GM10266 (cell line): ENCODE data around the gene INSYN2B.

Source experiments
- DNase-seq: peaks from one replicate; pipeline ENCODE4 v3.0.0; 2012; ENCODE audit errors: extremely low spot score
- TF ChIP-seq, protein P1 (sequence below): IDR thresholded peaks from 2 replicates; pipeline ENCODE4 v1.5.1; 2012; ENCODE audit warnings: mild to moderate bottlenecking, low read depth; ENCODE audit not compliant: control insufficient read depth, insufficient read depth; ENCODE audit errors: missing control alignments

The INSYN2B gene

GRCh38 chr5:169974121-169974770 is 6.0 kb downstream of the INSYN2B start:
- TF ChIP-seq, protein P1, sequence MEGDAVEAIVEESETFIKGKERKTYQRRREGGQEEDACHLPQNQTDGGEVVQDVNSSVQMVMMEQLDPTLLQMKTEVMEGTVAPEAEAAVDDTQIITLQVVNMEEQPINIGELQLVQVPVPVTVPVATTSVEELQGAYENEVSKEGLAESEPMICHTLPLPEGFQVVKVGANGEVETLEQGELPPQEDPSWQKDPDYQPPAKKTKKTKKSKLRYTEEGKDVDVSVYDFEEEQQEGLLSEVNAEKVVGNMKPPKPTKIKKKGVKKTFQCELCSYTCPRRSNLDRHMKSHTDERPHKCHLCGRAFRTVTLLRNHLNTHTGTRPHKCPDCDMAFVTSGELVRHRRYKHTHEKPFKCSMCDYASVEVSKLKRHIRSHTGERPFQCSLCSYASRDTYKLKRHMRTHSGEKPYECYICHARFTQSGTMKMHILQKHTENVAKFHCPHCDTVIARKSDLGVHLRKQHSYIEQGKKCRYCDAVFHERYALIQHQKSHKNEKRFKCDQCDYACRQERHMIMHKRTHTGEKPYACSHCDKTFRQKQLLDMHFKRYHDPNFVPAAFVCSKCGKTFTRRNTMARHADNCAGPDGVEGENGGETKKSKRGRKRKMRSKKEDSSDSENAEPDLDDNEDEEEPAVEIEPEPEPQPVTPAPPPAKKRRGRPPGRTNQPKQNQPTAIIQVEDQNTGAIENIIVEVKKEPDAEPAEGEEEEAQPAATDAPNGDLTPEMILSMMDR: no peak
- DNase-seq: no peak

DNA sequence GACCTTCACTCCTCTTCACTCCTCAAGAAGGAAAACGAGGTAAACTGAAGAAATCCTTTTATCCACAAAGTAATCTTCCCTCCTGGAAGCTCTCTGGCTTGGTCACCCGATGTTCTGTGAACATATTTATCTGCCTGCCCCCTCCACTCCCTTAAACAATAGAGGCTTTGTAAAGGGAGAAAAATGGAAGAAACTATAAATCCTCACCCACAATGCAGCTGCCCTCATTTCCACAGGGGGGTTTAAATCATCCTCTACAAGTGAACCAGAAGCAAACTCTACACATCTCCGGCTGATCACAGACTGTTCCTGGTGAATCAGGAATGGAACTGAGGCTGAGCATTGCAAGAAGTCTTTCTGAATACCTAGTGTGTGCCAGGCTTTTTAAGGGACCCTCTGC is 7.2 kb downstream of the INSYN2B start:
- TF ChIP-seq, protein P1: no peak
- no peak for DNase-seq

DNA sequence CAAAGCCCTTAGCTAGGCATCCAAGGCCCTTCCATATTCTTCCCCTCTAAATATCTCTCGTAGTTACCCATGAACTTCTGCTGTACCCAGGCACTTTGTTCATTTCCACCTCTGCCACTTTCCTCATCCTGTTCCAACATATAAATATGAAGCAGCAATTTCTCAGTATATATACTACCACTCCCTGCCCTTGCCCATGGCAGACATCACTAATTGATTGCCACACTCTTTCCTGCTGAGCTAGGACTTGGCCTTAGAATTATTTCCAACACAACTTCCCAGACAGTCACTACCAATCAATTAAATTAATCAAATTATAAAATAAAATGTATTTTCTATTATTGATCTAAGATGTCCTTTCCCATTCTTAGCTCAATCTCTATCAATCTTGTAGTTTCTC is 8.5 kb downstream of the INSYN2B start:
- TF ChIP-seq, protein P1: no peak
- DNase-seq: no peak

GRCh38 chr5:169970911-169971765 is 9.2 kb downstream of the INSYN2B start:
- no peak for DNase-seq
- TF ChIP-seq, protein P1: no peak

- TF ChIP-seq, protein P1: no peak
Observed at GRCh38 chr5:169970339-169970738, 10.0 kb downstream of the INSYN2B start.

DNA sequence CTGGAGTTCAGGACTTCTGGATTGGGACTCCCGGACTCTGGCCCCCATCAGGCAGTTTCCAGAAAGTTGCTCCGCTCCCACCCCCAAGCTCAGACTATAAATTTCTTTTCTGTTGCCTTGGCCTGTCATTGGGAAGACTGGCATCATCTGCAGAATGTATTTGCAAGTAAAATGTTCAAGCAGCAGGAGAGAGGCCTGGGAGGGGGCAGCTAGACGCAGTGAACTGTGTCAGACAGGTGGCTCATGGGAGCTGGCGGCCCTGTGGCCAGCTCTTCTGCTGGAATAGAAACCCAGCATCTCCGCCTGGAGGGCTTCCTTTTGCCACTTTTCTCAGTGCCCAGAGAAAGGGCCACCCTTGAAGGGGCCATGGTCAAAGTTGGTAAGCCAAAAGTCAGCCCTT is 16.0 kb downstream of the INSYN2B start:
- TF ChIP-seq, protein P1: no peak
- DNase-seq: no peak

More at GRCh38 chr5:169970339-169970738, 10.0 kb downstream of the INSYN2B start:
- no peak for DNase-seq

DNA sequence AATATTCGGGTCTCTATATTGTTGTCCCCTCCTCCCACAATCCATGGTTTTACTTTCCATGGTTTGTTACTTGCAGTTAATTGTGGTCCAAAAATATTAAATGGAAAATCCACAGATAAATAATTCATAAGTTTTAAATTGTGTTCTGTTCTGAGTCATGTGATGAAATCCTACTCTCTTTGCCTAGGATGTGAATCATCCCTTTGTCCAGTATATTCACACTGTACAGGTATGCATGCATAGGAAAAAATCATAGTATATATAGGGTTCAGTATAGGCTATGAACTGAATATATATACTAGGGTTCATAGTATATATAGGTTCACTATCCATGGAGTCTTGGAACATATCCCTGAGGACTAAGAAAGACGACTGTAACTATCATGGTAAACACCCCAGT is 19.6 kb downstream of the INSYN2B start:
- TF ChIP-seq, protein P1: no peak
- no peak for DNase-seq
